ENCODE measurements around the gene OPRD1. TPM values are rescaled to one million over a fixed set of nuclear protein-coding genes. Genes with fewer than 3 reads are reported as not detected.
"Not testable (repeated sequence)": the region's sequence is repeated elsewhere in the genome, so short reads cannot be mapped to it uniquely, and the experiment has no call there.

The OPRD1 gene
- total RNA-seq: not detected
- long read RNA-seq: 0 reads

DNA sequence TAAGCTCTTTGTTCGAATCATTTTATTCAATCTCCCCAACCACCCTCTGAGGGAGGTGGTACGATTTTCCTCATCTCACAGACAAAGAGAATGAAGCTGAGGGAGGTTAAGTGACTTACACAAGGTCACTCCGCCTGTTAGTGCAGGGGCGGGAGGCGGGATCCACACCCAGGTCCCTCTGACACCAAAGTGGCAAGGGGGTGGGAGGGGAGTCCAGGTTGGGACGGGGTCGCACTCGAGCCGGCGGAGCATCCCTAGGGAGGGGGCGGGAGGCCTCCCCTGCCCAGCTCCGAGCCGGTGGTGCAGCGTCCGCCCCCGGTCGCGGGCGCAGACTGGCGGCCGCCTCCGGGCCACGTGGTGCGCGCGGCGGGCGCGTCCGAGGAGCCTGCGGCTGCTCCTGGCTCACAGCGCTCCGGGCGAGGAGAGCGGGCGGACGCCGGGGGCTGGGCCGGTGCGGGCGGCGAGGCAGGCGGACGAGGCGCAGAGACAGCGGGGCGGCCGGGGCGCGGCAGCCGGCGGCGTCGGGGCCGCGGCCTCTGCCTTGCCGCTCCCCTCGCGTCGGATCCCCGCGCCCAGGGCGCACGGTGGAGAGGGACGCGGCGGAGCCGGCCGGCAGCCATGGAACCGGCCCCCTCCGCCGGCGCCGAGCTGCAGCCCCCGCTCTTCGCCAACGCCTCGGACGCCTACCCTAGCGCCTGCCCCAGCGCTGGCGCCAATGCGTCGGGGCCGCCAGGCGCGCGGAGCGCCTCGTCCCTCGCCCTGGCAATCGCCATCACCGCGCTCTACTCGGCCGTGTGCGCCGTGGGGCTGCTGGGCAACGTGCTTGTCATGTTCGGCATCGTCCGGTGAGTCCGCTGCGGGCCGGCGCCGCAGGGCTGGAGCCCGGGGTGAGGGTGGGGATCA is at the start of gene OPRD1:
Gene OPRD1 (plus strand): TSS at position 405 of the 903 bp plus-strand sequence. CDS start 214 bp downstream, at position 619.
- no peak for DNase-seq (ENCODE audit: low spot score)

- no peak for DNase-seq (ENCODE audit: low spot score)
Observed at GRCh38 chr1:28766532-28767183, 45.3 kb upstream of the OPRD1 start.

GRCh38 chr1:28770601-28771165 is 41.3 kb upstream of the OPRD1 start:
- DNase-seq (ENCODE audit: low spot score): peak; percentile 28

GRCh38 chr1:28771921-28772320 is 40.0 kb upstream of the OPRD1 start:
- peak; percentile 59 for DNase-seq (ENCODE audit: low spot score)

DNA sequence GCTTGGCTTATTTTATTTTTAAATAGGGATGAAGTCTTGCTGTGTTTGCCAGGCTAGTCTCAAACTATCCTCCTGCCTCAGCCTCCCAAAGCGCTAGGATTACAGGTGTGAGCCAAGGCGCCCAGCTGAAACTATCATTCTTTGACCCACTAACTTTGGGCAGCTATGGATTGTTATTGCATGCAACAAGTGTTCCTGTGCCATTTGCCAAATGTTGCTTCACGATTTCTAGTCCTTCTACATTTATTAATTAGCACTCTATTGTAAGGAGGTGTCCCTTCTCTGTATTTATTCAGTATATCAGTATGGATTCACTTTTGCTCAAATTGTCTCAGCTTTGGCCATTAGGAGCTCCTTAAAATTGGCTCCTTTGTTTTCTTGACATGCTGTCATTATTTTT is 38.9 kb upstream of the OPRD1 start:
- DNase-seq (ENCODE audit: low spot score): peak; percentile 28

- peak; percentile 93 for DNase-seq (ENCODE audit: low spot score)
Observed at GRCh38 chr1:28775121-28775942, 36.6 kb upstream of the OPRD1 start.

DNA sequence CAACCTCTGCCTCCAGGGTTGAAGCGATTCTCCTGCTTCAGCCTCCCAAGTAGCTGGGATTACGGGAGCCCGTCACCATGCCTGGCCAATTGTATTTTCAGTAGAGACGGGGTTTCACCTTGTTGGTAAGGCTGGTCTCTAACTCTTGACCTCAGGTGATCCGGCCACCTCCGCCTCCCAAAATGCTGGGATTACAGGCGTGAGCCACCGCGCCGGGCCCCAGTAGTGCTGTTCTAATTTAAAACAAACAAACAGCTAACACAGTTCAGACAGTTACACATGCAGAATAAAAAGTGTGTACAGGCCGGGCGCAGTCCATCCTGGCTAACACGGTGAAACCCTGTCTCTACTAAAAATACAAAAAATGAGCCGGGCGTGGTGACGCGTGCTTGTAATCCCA is 35.6 kb upstream of the OPRD1 start:
- DNase-seq (ENCODE audit: low spot score): peak; percentile 41

DNA sequence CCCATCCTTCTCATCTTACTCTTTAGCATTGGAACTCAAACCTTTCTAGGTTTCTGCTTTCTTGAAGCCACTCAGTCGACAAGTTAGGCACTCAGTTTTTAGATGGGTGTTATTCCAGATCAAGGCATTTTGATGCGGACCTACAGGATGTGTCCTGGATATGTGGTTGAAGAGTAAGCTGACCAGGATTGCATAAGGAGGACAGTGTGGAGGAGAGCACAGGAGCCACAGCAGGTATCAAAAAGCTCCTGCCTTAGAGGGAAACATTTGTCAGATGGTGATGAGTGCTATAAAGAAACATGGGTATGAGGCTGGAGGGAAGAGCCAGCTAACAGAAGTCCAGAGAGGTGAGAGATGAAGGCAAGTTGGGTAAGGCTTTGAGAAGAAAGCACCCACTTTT is 33.9 kb upstream of the OPRD1 start:
- DNase-seq (ENCODE audit: low spot score): peak; percentile 16

GRCh38 chr1:28779751-28780408 is 32.1 kb upstream of the OPRD1 start:
- DNase-seq (ENCODE audit: low spot score): peak; percentile 24

DNA sequence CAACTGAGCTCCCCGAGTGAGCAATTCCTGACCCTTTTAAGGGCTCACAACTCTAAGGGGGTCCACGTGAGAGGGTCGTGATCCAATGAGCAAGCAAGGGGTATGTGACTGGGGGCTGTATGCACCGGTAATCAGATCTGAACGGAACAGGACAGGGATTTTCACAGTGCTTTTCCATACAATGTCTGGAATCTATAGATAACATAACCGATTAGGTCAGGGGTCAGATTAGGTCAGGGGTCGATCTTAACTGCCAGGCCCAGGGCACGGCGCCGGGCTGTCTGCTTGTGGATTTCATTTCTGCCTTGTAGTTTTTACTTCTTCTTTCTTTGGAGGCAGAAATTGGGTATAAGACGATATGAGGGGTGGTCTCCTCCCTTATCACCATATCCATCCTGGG is 30.7 kb upstream of the OPRD1 start:
- DNase-seq (ENCODE audit: low spot score): no peak

DNA sequence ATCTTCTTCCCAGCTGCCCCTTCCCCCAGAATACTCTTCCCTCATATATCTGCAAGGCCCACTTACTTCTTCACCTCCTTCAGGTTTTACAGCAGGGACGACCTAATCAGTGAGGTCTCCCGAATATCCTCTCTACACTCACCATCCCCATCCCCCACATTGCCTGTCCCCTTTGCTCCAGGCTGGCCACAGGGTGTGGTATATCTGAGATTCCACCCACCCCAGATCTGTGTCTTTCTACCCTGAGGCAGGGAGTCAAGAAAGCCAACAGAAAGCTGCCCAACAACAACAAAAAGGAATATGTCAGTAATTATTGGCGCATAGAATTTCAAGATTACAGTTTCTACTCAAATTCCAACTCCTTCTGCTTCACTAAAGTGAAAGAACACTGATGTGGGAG is 30.0 kb upstream of the OPRD1 start:
- no peak for DNase-seq (ENCODE audit: low spot score)

- no peak for DNase-seq (ENCODE audit: low spot score)
Observed at GRCh38 chr1:28783363-28783762, 28.6 kb upstream of the OPRD1 start.

DNA sequence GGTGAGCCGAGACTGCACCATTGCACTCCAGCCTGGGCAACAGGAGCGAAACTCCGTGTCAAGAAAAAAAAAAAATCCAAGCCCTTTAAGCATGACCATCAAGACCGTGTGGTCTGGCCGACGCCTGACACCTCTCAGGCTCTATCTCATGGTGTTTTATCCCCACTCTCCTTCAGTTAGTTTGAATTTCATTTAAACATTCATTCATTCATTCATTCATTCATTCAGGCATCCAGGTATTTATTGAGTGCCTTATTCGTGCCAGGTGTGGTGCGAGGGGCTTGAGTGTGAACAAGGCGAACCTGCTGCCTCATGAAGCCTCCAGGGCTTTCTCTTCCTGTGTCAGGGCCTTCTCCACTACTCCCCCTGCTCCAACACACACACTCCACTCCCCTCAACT is 22.6 kb upstream of the OPRD1 start:
- DNase-seq (ENCODE audit: low spot score): no peak

DNA sequence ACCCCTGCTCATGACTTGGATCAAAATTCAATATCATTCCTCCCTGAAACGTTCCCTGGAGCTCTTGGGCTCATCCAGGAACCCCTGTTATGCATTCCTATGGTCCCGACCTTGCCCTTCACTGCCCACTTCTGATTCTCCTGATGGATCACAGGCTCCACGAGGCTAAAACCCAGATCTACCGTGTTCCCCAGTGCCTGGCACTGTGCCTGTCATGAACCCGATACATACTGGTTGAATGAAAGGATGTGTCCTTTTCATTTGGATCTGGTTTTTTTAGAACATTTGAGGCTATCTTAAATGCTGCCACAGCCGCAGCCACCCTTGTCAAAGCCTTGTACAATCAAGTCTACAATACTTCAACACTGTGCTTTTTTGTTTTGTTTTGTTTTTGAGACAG is 22.2 kb upstream of the OPRD1 start:
- no peak for DNase-seq (ENCODE audit: low spot score)

DNA sequence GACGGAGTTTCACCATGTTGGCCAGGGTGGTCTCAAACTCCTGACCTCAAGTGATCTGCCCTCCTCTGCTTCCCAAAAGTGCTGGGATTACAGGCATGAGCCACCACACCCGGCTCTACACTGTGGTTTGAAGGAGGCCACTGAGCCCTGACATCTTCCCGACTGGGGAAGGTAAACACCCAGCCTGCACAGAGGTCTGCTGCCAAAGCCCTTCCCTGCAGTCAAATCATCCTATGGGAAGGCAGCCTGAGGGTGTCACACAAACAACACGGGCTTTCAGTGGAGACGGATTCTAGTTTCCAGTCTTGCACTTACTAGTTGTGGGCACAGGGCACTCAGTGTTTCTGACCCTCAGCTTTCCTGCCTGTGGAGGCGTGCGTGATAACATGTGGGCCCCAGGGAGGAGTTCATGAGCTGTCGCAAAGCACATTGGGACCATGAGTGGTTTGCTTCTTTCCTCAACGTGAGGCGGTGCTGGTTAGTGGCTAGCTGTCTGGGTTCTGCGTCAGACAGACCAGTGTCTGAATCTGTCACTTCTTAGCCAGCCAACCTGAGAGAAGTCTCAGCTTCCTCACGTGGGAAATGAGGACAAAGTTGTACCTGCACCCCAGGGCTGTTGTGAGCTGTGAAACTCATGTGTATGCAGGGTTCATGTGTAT is 21.5 kb upstream of the OPRD1 start:
- DNase-seq (ENCODE audit: low spot score): no peak

DNA sequence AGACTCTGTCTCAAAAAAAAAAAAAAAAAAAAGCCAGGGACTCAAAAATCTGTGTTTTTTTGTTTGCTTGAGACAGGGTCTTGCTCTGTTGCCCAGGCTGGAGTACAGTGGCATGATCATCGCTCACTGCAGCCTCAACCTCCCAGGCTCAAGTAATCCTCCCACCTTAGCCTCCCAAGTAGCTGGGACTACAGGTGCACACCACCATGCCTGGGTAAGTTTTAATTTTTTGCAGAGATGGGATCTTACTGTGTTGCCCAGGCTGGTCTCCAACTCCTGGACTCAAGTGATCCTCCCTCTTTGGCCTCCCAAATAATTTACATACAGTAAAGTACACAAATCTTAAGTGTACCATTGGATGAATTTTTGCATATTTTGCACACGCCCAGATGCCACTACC is 20.0 kb upstream of the OPRD1 start:
- DNase-seq (ENCODE audit: low spot score): not testable (repeated sequence)

- DNase-seq (ENCODE audit: low spot score): no peak
Observed at GRCh38 chr1:28792644-28793121, 19.3 kb upstream of the OPRD1 start.

- not testable (repeated sequence) for DNase-seq (ENCODE audit: low spot score)
Observed at GRCh38 chr1:28794582-28794981, 17.4 kb upstream of the OPRD1 start.

- no peak for DNase-seq (ENCODE audit: low spot score)
Observed at GRCh38 chr1:28796352-28797211, 15.4 kb upstream of the OPRD1 start.

Measured in mesenteric fat pad (tissue), 1 donor.